ENCODE results near the gene POLR1H. TPM values are rescaled to one million over a fixed set of nuclear protein-coding genes. Genes with fewer than 3 reads are reported as not detected.

POLR1H gene
- polyA plus RNA-seq, 1 donor = 45.1 TPM

Other genes starting within 250 kb of the POLR1H start
- gene HLA-G, start 233.4 kb upstream of the POLR1H start, polyA plus RNA-seq = 0.06 TPM
- 326 TPM for gene HLA-A, start 118.7 kb upstream of the POLR1H start, polyA plus RNA-seq
- gene PPP1R11, start 5.9 kb downstream of the POLR1H start, polyA plus RNA-seq = 65.3 TPM
- gene RNF39, start 14.5 kb downstream of the POLR1H start, polyA plus RNA-seq = 0.75 TPM
- 5.7 TPM for gene TRIM31, start 51.8 kb downstream of the POLR1H start, polyA plus RNA-seq
- gene TRIM40, start 74.9 kb downstream of the POLR1H start, polyA plus RNA-seq = 6.6 TPM
- gene TRIM10, start 99.9 kb downstream of the POLR1H start, polyA plus RNA-seq = 6.6 TPM
- 51.7 TPM for gene TRIM15, start 102.3 kb downstream of the POLR1H start, polyA plus RNA-seq
- gene TRIM26, start 152.1 kb downstream of the POLR1H start, polyA plus RNA-seq = 58.2 TPM

All from large intestine (tissue), 1 donor.